K562 (cell line): ENCODE results near the gene SCN4B. TPM values are rescaled to one million over a fixed set of nuclear protein-coding genes. Genes with fewer than 3 reads are reported as not detected.

Experiments used
- BMI1 ChIP-seq: fragments of 150-350 bp; IDR thresholded peaks from 2 replicates; pipeline ENCODE4 v1.6.1; 2014; ENCODE audit warnings: low read length
- BRD4 ChIP-seq: fragments of 200-600 bp; sonication (generic); IDR thresholded peaks from 2 replicates; pipeline ENCODE4 v1.6.1; 2017; ENCODE audit warnings: inconsistent platforms
- FOXK2 ChIP-seq, 2 experiments: fragments of 450-650 bp; IDR thresholded peaks in 1 of 2; conservative IDR thresholded peaks in 1 of 2; 2 replicates each; pipeline ENCODE4 v1.6.1; 2016; ENCODE audit warnings: low read depth in 2 of 2, mild to moderate bottlenecking in 1 of 2
- MAZ ChIP-seq, 2 experiments: fragments of 450-650 bp in 1 of 2; sonication (generic) in 1 of 2; formaldehyde crosslinking; IDR thresholded peaks in 1 of 2; conservative IDR thresholded peaks in 1 of 2; 2 replicates each; pipeline versions ENCODE4 v1.4.0 to v1.5.0; 2020; ENCODE audit warnings: mild to moderate bottlenecking in 1 of 2, missing genetic modification reagents in 1 of 2
- MEIS2 ChIP-seq: fragments of 450-650 bp; IDR thresholded peaks from 2 replicates; pipeline ENCODE4 v1.6.1; 2014; ENCODE audit warnings: mild to moderate bottlenecking; ENCODE audit not compliant: partially characterized antibody
- RBM17 ChIP-seq: fragments of 200-400 bp; formaldehyde crosslinking; IDR thresholded peaks from 2 replicates; pipeline ENCODE4 v1.6.1; 2017; ENCODE audit warnings: low read depth, mild to moderate bottlenecking, low read length, borderline replicate concordance
- RCOR1 ChIP-seq, 2 experiments: IDR thresholded peaks; 2 replicates each; pipeline ENCODE4 v1.6.1; 2012; ENCODE audit warnings: low read depth in 2 of 2, low read length in 2 of 2, borderline replicate concordance in 1 of 2, improper control_type of control experiment in 1 of 2
- TEAD1 ChIP-seq, 2 experiments: fragments of 450-650 bp in 1 of 2; sonication (generic) in 1 of 2; formaldehyde crosslinking; IDR thresholded peaks; 2 replicates each; pipeline versions ENCODE4 v1.4.0 to v1.8.0; 2020 to 2022; ENCODE audit warnings: mild to moderate bottlenecking in 2 of 2, missing genetic modification reagents in 1 of 2
- THRAP3 ChIP-seq: fragments of 450-650 bp; IDR thresholded peaks from 2 replicates; pipeline ENCODE4 v1.6.1; 2016; ENCODE audit warnings: mild to moderate bottlenecking, inconsistent platforms, borderline replicate concordance
- WHSC1 ChIP-seq: IDR thresholded peaks from one replicate; pipeline ENCODE4 v1.6.1; 2012; ENCODE audit warnings: low read length, control low read depth, inconsistent platforms
- ZEB2 ChIP-seq: fragments of 450-650 bp; IDR thresholded peaks from 2 replicates; pipeline ENCODE4 v1.6.1; 2016
- ZNF778 ChIP-seq: fragments of 450-650 bp; formaldehyde crosslinking; IDR thresholded peaks from 2 replicates; pipeline ENCODE4 v1.4.0; 2020; ENCODE audit warnings: mild to moderate bottlenecking, moderate library complexity
- polyA plus RNA-seq, 8 experiments: library from polyadenylated mRNA; depleted of rRNA in 4 of 8; stranded (reverse) in 5 of 8; unstranded in 3 of 8; fragments of >200 nt; fragmentation: Nextera tagmentation in 2 of 8; fragmentation: Illumina TruSeq in 1 of 8; extraction: Ambion mirVana in 2 of 8; extraction: Trizol in 1 of 8; gene quantifications; 2 replicates each; pipeline versions ENCODE4 v1.2.1 to v1.2.3, GENCODE V29; 2011 to 2014; ENCODE audit warnings: inconsistent platforms in 1 of 8, missing spikeins in 1 of 8
- total RNA-seq, 7 experiments: library from RNA; depleted of rRNA in 6 of 7; stranded (reverse); fragments of >200 nt in 6 of 7; fragmentation: Illumina TruSeq in 2 of 7; extraction: Trizol in 2 of 7; gene quantifications; 2 replicates each; pipeline versions ENCODE4 v1.2.1 to v1.2.3, GENCODE V29; 2011 to 2021; ENCODE audit warnings: low replicate concordance in 1 of 7
- TF ChIP-seq, protein P1 (sequence below), 2 experiments: fragments of 450-650 bp; IDR thresholded peaks; 2 replicates each; pipeline ENCODE4 v1.6.1; 2018; ENCODE audit warnings: mild to moderate bottlenecking in 2 of 2, low read depth in 1 of 2; ENCODE audit not compliant: partially characterized antibody in 2 of 2
- TF ChIP-seq, protein P2 (sequence below): fragments of 450-650 bp; formaldehyde crosslinking; IDR thresholded peaks from 2 replicates; pipeline ENCODE4 v1.4.0; 2020; ENCODE audit warnings: mild to moderate bottlenecking, moderate library complexity
- TF ChIP-seq, protein P3 (sequence below): fragments of 250-450 bp; sonication (Bioruptor Pico); IDR thresholded peaks from 2 replicates; pipeline ENCODE4 v1.4.0; 2020

SCN4B gene
- total and polyA plus RNA-seq, 9 of the 15 experiments (the other 6 are each of a cell fraction or from before 2014, with no cell fraction given): 0.03 TPM; not detected in 8

DNA sequence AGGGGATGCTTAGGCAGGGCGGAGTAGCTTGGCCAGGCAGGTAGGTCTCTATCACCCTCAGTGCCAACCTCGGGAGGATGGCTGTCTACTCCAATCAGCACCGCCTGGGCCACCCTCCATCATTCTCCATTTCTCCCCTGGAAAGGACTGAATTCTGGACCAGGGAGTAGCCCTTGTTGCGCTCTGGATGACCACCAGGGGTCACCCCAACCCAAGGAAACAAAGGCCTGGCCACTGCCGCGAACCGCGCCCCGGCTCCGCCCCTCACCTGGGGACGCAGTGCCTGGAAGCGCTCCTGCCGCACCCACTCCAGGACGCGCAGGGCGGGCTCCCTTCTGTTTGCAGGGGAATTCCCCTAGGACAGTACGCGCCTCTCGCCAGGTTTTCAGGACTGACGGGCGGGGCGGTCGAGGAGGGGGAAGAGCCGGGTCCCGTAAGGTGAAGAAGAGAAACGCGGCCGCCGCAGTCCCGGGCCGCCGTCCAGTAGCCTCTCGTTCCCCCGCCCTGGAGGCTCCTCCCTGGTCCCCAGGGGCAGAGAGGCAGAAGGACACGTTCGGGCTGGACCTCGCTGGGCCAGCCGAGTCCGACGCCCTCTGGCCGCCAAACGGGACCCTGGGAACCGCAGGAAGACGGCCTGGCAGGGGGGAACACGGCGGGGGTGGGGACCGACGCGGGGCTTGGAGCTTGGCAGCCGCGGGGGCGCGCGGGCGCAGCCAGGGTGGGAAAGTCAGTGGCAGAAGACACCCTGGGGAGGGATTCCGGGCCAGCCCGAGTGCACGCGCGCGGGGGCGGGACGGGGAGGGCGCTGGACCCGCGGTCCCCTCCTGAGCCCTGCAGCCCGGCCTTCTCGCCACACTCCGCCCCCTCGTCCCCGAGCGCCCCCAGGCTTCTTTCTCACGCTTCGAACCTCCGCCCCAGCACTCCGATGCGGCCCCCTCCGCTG lies 7.1 kb downstream of the SCN4B start (continued):
- TF ChIP-seq, protein P1, sequence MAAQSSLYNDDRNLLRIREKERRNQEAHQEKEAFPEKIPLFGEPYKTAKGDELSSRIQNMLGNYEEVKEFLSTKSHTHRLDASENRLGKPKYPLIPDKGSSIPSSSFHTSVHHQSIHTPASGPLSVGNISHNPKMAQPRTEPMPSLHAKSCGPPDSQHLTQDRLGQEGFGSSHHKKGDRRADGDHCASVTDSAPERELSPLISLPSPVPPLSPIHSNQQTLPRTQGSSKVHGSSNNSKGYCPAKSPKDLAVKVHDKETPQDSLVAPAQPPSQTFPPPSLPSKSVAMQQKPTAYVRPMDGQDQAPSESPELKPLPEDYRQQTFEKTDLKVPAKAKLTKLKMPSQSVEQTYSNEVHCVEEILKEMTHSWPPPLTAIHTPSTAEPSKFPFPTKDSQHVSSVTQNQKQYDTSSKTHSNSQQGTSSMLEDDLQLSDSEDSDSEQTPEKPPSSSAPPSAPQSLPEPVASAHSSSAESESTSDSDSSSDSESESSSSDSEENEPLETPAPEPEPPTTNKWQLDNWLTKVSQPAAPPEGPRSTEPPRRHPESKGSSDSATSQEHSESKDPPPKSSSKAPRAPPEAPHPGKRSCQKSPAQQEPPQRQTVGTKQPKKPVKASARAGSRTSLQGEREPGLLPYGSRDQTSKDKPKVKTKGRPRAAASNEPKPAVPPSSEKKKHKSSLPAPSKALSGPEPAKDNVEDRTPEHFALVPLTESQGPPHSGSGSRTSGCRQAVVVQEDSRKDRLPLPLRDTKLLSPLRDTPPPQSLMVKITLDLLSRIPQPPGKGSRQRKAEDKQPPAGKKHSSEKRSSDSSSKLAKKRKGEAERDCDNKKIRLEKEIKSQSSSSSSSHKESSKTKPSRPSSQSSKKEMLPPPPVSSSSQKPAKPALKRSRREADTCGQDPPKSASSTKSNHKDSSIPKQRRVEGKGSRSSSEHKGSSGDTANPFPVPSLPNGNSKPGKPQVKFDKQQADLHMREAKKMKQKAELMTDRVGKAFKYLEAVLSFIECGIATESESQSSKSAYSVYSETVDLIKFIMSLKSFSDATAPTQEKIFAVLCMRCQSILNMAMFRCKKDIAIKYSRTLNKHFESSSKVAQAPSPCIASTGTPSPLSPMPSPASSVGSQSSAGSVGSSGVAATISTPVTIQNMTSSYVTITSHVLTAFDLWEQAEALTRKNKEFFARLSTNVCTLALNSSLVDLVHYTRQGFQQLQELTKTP (IDR thresholded peaks at IDR 0.05; ENCODE audit: low read depth in 1 of 2, partially characterized antibody in 2 of 2): no peak
- TF ChIP-seq TEAD1 (CRISPR knock-in tag; IDR thresholded peaks at IDR 0.05) (0 out of 4 replicates have a peak, but pooled peaks of 1 of the 2 experiments have one; percentile 57), FOXK2 (conservative IDR thresholded peaks at IDR 0.05 in 1 of 2, IDR thresholded peaks at IDR 0.05 in 1 of 2; ENCODE audit: low read depth in 2 of 2) (peak; percentile 89), THRAP3 (no peak), MEIS2 (no peak), MAZ (CRISPR knock-in tag; conservative IDR thresholded peaks at IDR 0.05 in 1 of 2, IDR thresholded peaks at IDR 0.05 in 1 of 2) (peak; percentile 74 to 80), RBM17 (no peak), BRD4 (no peak), RCOR1 (IDR thresholded peaks at IDR 0.05; ENCODE audit: borderline replicate concordance in 1 of 2, low read depth in 2 of 2, low read length in 2 of 2) (peak in 1 of 2 experiments; percentile 32; a peak in 1 of 4 replicates), BMI1 (no peak), ZNF778 (no peak), WHSC1 (no peak), ZEB2 (peak; percentile 75; the same call in 1 of the 2 replicates)
- TF ChIP-seq, protein P2, sequence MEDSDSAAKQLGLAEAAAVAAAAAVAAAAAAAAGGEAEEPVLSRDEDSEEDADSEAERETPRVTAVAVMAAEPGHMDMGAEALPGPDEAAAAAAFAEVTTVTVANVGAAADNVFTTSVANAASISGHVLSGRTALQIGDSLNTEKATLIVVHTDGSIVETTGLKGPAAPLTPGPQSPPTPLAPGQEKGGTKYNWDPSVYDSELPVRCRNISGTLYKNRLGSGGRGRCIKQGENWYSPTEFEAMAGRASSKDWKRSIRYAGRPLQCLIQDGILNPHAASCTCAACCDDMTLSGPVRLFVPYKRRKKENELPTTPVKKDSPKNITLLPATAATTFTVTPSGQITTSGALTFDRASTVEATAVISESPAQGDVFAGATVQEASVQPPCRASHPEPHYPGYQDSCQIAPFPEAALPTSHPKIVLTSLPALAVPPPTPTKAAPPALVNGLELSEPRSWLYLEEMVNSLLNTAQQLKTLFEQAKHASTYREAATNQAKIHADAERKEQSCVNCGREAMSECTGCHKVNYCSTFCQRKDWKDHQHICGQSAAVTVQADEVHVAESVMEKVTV (CRISPR knock-in tag): peak; percentile 83
- TF ChIP-seq, protein P3, sequence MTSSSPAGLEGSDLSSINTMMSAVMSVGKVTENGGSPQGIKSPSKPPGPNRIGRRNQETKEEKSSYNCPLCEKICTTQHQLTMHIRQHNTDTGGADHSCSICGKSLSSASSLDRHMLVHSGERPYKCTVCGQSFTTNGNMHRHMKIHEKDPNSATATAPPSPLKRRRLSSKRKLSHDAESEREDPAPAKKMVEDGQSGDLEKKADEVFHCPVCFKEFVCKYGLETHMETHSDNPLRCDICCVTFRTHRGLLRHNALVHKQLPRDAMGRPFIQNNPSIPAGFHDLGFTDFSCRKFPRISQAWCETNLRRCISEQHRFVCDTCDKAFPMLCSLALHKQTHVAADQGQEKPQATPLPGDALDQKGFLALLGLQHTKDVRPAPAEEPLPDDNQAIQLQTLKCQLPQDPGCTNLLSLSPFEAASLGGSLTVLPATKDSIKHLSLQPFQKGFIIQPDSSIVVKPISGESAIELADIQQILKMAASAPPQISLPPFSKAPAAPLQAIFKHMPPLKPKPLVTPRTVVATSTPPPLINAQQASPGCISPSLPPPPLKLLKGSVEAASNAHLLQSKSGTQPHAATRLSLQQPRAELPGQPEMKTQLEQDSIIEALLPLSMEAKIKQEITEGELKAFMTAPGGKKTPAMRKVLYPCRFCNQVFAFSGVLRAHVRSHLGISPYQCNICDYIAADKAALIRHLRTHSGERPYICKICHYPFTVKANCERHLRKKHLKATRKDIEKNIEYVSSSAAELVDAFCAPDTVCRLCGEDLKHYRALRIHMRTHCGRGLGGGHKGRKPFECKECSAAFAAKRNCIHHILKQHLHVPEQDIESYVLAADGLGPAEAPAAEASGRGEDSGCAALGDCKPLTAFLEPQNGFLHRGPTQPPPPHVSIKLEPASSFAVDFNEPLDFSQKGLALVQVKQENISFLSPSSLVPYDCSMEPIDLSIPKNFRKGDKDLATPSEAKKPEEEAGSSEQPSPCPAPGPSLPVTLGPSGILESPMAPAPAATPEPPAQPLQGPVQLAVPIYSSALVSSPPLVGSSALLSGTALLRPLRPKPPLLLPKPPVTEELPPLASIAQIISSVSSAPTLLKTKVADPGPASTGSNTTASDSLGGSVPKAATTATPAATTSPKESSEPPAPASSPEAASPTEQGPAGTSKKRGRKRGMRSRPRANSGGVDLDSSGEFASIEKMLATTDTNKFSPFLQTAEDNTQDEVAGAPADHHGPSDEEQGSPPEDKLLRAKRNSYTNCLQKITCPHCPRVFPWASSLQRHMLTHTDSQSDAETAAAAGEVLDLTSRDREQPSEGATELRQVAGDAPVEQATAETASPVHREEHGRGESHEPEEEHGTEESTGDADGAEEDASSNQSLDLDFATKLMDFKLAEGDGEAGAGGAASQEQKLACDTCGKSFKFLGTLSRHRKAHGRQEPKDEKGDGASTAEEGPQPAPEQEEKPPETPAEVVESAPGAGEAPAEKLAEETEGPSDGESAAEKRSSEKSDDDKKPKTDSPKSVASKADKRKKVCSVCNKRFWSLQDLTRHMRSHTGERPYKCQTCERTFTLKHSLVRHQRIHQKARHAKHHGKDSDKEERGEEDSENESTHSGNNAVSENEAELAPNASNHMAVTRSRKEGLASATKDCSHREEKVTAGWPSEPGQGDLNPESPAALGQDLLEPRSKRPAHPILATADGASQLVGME (CRISPR knock-in tag): peak; percentile 83
